HepG2 (cell line): Measurements from ENCODE around the gene ANKUB1. TPM values are rescaled to one million over a fixed set of nuclear protein-coding genes. Genes with fewer than 3 reads are reported as not detected.

Experiments
- ATF6 ChIP-seq: sonication (generic); formaldehyde crosslinking; conservative IDR thresholded peaks from 2 replicates; pipeline ENCODE4 v1.4.0; 2020; ENCODE audit warnings: missing genetic modification reagents
- ATM ChIP-seq: fragments of 450-650 bp; IDR thresholded peaks from 2 replicates; pipeline ENCODE4 v1.7.1; 2017; ENCODE audit warnings: mild to moderate bottlenecking, borderline replicate concordance
- CBX5 ChIP-seq: sonication (generic); formaldehyde crosslinking; IDR thresholded peaks from 2 replicates; pipeline ENCODE4 v1.4.0; 2020; ENCODE audit warnings: missing genetic modification reagents, borderline replicate concordance
- DPF2 ChIP-seq: sonication (generic); formaldehyde crosslinking; IDR thresholded peaks from 2 replicates; pipeline ENCODE4 v1.4.0; 2020; ENCODE audit warnings: mild to moderate bottlenecking, low read depth, missing genetic modification reagents, borderline replicate concordance
- FOXA3 ChIP-seq: IDR thresholded peaks from 2 replicates; pipeline ENCODE4 v1.6.1; 2016; ENCODE audit warnings: missing genetic modification reagents, missing compliant biosample characterization
- GATAD1 ChIP-seq: IDR thresholded peaks from 2 replicates; pipeline ENCODE4 v1.6.1; 2016; ENCODE audit warnings: missing genetic modification reagents, missing compliant biosample characterization
- KDM2A ChIP-seq: sonication (generic); formaldehyde crosslinking; IDR thresholded peaks from 2 replicates; pipeline ENCODE4 v1.4.0; 2020; ENCODE audit warnings: low read depth, missing genetic modification reagents, borderline replicate concordance
- MEIS1 ChIP-seq: sonication (generic); formaldehyde crosslinking; IDR thresholded peaks from 2 replicates; pipeline ENCODE4 v1.9.0; 2021; ENCODE audit warnings: mild to moderate bottlenecking, missing genetic modification reagents, moderate library complexity, borderline replicate concordance
- MTF1 ChIP-seq: sonication (generic); formaldehyde crosslinking; IDR thresholded peaks from 2 replicates; pipeline ENCODE4 v1.5.0; 2020; ENCODE audit warnings: missing genetic modification reagents
- NCOR1 ChIP-seq: fragments of 200-600 bp; sonication (generic); IDR thresholded peaks from 2 replicates; pipeline ENCODE4 v1.7.0; 2017; ENCODE audit warnings: antibody characterized with exemption, low read length, borderline replicate concordance
- NFATC3 ChIP-seq: sonication (generic); formaldehyde crosslinking; IDR thresholded peaks from 2 replicates; pipeline ENCODE4 v1.5.1; 2020; ENCODE audit warnings: mild to moderate bottlenecking, missing genetic modification reagents
- RAD21 ChIP-seq: fragments of 450-650 bp; formaldehyde crosslinking; IDR thresholded peaks from 2 replicates; pipeline ENCODE4 v1.5.0; 2020; ENCODE audit warnings: mild to moderate bottlenecking
- SATB2 ChIP-seq: sonication (generic); formaldehyde crosslinking; IDR thresholded peaks from 2 replicates; pipeline ENCODE4 v1.5.0; 2020; ENCODE audit warnings: missing genetic modification reagents
- SNAI1 ChIP-seq: sonication (generic); formaldehyde crosslinking; IDR thresholded peaks from 2 replicates; pipeline ENCODE4 v1.5.0; 2020; ENCODE audit warnings: mild to moderate bottlenecking, missing genetic modification reagents, borderline replicate concordance
- SP140L ChIP-seq: sonication (generic); formaldehyde crosslinking; IDR thresholded peaks from 2 replicates; pipeline ENCODE4 v1.4.0; 2020; ENCODE audit warnings: missing genetic modification reagents, borderline replicate concordance
- TAF15 ChIP-seq: fragments of 200-400 bp; formaldehyde crosslinking; IDR thresholded peaks from one replicate; pipeline ENCODE4 v1.6.1; 2018; ENCODE audit warnings: mild to moderate bottlenecking, low read depth, low read length; ENCODE audit not compliant: poor library complexity, severe bottlenecking
- TOE1 ChIP-seq: sonication (generic); formaldehyde crosslinking; IDR thresholded peaks from 2 replicates; pipeline ENCODE4 v1.4.0; 2020; ENCODE audit warnings: mild to moderate bottlenecking, missing genetic modification reagents
- ZFP36L1 ChIP-seq: sonication (generic); formaldehyde crosslinking; IDR thresholded peaks from 2 replicates; pipeline ENCODE4 v1.8.0; 2022; ENCODE audit warnings: mild to moderate bottlenecking, missing genetic modification reagents, moderate library complexity
- ZNF180 ChIP-seq: sonication (generic); formaldehyde crosslinking; IDR thresholded peaks from 2 replicates; pipeline ENCODE4 v1.4.0; 2020; ENCODE audit warnings: low read depth, missing genetic modification reagents, borderline replicate concordance
- ZNF207 ChIP-seq: fragments of 450-650 bp; IDR thresholded peaks from 2 replicates; pipeline ENCODE4 v1.6.1; 2016; ENCODE audit warnings: antibody characterized with exemption, borderline replicate concordance
- ZNF510 ChIP-seq: sonication (generic); formaldehyde crosslinking; IDR thresholded peaks from 2 replicates; pipeline ENCODE4 v1.4.0; 2020; ENCODE audit warnings: low read depth, mild to moderate bottlenecking, missing genetic modification reagents
- polyA plus RNA-seq, 8 experiments: library from polyadenylated mRNA; depleted of rRNA in 3 of 8; stranded (reverse) in 7 of 8; unstranded in 1 of 8; fragments of >200 nt; fragmentation: Illumina TruSeq in 4 of 8; extraction: Trizol in 4 of 8; gene quantifications; 2 replicates each; pipeline versions ENCODE4 v1.2.1 to v1.2.3, GENCODE V29; 2011 to 2016; ENCODE audit warnings: low read depth in 4 of 8, missing spikeins in 1 of 8, mixed read lengths in 1 of 8; ENCODE audit not compliant: insufficient read depth in 1 of 8
- total RNA-seq, 5 experiments: library from RNA; depleted of rRNA; stranded (reverse); fragments of >200 nt; fragmentation: Illumina TruSeq; extraction: Trizol; gene quantifications; 2 replicates each; pipeline ENCODE4 v1.2.3, GENCODE V29; 2016; ENCODE audit warnings: low read depth in 1 of 5
- TF ChIP-seq, protein P1 (sequence below): sonication (generic); formaldehyde crosslinking; IDR thresholded peaks from 2 replicates; pipeline ENCODE4 v1.8.0; 2022; ENCODE audit warnings: mild to moderate bottlenecking, missing genetic modification reagents; ENCODE audit not compliant: insufficient replicate concordance
- TF ChIP-seq, protein P2 (sequence below): sonication (generic); formaldehyde crosslinking; IDR thresholded peaks from 2 replicates; pipeline ENCODE4 v1.5.1; 2020; ENCODE audit warnings: missing genetic modification reagents, mild to moderate bottlenecking, borderline replicate concordance
- TF ChIP-seq, protein P3 (sequence below): sonication (generic); formaldehyde crosslinking; IDR thresholded peaks from 2 replicates; pipeline ENCODE4 v1.8.1; 2023; ENCODE audit warnings: missing genetic modification reagents, mild to moderate bottlenecking, borderline replicate concordance

Gene ANKUB1
- total and polyA plus RNA-seq, 2 of the 13 experiments (the other 11 are each of a cell fraction or from before 2014, with no cell fraction given): not detected

DNA sequence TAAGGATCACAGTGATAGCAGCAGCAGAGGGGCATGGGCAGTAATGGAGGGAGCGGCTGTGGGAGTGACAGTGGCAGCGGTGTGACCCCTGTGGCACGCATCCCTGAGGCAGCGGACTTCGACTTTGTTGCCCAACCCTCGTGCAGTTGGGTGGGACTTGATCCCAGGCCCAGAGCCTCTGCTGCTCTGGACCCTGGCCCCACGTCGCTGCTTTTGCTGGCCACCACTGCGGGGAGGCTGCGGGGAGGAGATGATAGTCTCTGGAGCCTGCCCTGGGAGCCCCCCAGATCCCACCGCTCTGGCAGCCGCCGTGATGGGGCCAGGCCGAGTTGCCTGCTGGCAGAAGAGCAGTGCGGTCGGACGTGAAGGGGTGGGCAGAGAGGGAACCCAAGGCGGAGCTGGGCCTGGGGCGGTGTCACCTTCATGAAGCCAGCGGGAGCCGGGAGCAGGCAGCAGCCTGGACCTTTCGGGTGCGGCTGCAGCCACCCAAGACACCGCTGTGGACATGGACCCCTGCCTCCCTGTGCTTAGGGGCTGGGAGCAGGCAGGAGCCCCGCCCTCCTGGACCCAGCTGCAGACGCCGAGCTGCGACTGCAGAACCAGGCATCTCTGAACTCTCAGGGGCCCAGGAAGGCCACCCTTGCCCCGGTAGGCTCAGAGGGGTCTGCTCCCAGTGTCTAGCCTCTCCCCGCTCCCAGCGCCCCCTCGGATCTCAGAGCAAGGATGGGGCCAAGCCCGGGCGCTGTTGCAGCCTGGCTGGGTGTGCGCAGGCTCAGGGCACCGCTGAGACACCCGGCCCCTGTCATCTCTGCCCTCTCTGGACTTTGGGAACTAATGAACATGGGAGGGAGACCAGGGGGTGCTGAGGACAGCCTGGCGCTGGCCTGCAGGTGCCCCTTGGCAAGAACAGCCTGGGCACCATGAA, 78.4 kb downstream of the ANKUB1 start (continued):
- TF ChIP-seq, protein P1, sequence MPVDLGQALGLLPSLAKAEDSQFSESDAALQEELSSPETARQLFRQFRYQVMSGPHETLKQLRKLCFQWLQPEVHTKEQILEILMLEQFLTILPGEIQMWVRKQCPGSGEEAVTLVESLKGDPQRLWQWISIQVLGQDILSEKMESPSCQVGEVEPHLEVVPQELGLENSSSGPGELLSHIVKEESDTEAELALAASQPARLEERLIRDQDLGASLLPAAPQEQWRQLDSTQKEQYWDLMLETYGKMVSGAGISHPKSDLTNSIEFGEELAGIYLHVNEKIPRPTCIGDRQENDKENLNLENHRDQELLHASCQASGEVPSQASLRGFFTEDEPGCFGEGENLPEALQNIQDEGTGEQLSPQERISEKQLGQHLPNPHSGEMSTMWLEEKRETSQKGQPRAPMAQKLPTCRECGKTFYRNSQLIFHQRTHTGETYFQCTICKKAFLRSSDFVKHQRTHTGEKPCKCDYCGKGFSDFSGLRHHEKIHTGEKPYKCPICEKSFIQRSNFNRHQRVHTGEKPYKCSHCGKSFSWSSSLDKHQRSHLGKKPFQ (CRISPR knock-in tag): no peak
- TF ChIP-seq TAF15 (no peak), ZNF510 (CRISPR knock-in tag) (no peak), ZNF180 (CRISPR knock-in tag) (no peak), CBX5 (CRISPR knock-in tag) (no peak), MEIS1 (peak; percentile 31; the same call in 1 of the 2 replicates), RAD21 (CRISPR knock-in tag) (peak; percentile 8; the same call in 1 of the 2 replicates), KDM2A (no peak), ATM (no peak), SATB2 (CRISPR knock-in tag) (no peak), ZNF207 (no peak), SP140L (CRISPR knock-in tag) (no peak), FOXA3 (peak; percentile 11; the same call in 1 of the 2 replicates), MTF1 (no peak), NCOR1 (no peak), SNAI1 (CRISPR knock-in tag) (peak; percentile 52; the same call in 1 of the 2 replicates), ZFP36L1 (no peak), NFATC3 (CRISPR knock-in tag) (no peak), GATAD1 (CRISPR knock-in tag) (no peak), ATF6 (no peak), TOE1 (no peak), DPF2 (CRISPR knock-in tag) (peak; percentile 70; the same call in 1 of the 2 replicates)
- TF ChIP-seq, protein P2, sequence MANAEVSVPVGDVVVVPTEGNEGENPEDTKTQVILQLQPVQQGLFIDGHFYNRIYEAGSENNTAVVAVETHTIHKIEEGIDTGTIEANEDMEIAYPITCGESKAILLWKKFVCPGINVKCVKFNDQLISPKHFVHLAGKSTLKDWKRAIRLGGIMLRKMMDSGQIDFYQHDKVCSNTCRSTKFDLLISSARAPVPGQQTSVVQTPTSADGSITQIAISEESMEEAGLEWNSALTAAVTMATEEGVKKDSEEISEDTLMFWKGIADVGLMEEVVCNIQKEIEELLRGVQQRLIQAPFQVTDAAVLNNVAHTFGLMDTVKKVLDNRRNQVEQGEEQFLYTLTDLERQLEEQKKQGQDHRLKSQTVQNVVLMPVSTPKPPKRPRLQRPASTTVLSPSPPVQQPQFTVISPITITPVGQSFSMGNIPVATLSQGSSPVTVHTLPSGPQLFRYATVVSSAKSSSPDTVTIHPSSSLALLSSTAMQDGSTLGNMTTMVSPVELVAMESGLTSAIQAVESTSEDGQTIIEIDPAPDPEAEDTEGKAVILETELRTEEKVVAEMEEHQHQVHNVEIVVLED (CRISPR knock-in tag): peak; percentile 25; the same call in 1 of the 2 replicates
- TF ChIP-seq, protein P3, sequence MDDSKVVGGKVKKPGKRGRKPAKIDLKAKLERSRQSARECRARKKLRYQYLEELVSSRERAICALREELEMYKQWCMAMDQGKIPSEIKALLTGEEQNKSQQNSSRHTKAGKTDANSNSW (CRISPR knock-in tag): no peak
